Measurements from ENCODE around the gene TLR9.

TLR9 gene

GRCh38 chr3:52240886-52241370 is 15.5 kb upstream of the TLR9 start:
- WGBS (ENCODE audit: extremely low coverage, insufficient coverage, low lambda C conversion rate) = no CpG with 5 or more reads among the region's 4 CpGs
- Histone ChIP-seq H4K5ac (ENCODE audit: low read length) (no peak overlapping the region), H3K79me1 (ENCODE audit: low read length) (peaks cover 4% of the 10 kb centered on the region), H3K23ac (ENCODE audit: low read length) (no peak overlapping the region), H3K56ac (ENCODE audit: low read length) (no peak overlapping the region), H2BK5ac (ENCODE audit: low read length) (no peak overlapping the region), H2AK5ac (ENCODE audit: low read length) (no peak overlapping the region), H3K27me3 (ENCODE audit: insufficient read depth, low read length, poor library complexity) (no peaks in the 10 kb centered on the region), H3K9ac (ENCODE audit: low read length) (no peak overlapping the region), H2BK120ac (ENCODE audit: low read depth, low read length) (no peak overlapping the region), H3K18ac (ENCODE audit: low read length) (no peak overlapping the region), H3K4me1 (ENCODE audit: control insufficient read depth, low read depth, low read length) (peaks cover 15% of the 10 kb centered on the region), H3K4me3 (ENCODE audit: low read length) (no peak overlapping the region), H3K4ac (ENCODE audit: low read depth, low read length) (no peak overlapping the region), H3K4me2 (ENCODE audit: low read length) (no peak overlapping the region), H4K8ac (ENCODE audit: low read depth, low read length) (no peak overlapping the region), H2BK15ac (replicated peaks; ENCODE audit: low read depth) (no peak overlapping the region), H3K79me2 (ENCODE audit: control insufficient read depth, insufficient read depth, low read length) (peaks cover 2% of the 10 kb centered on the region), H3K27ac (ENCODE audit: low read depth, low read length) (no peak overlapping the region), H3K36me3 (ENCODE audit: control insufficient read depth, insufficient read depth, low read length) (no peaks in the 10 kb centered on the region)
- no peak for DNase-seq

- Histone ChIP-seq H2BK120ac (ENCODE audit: low read depth, low read length) (no peak overlapping the region), H3K79me1 (ENCODE audit: low read length) (peaks cover 4% of the 10 kb centered on the region), H3K9ac (ENCODE audit: low read length) (peak overlapping the region; percentile 56), H3K4me3 (ENCODE audit: low read length) (no peak overlapping the region), H3K4me1 (ENCODE audit: control insufficient read depth, low read depth, low read length) (peaks cover 14% of the 10 kb centered on the region), H2BK5ac (ENCODE audit: low read length) (no peak overlapping the region), H2AK5ac (ENCODE audit: low read length) (peak overlapping the region; percentile 10), H2BK15ac (replicated peaks; ENCODE audit: low read depth) (no peak overlapping the region), H3K23ac (ENCODE audit: low read length) (peak overlapping the region; percentile 2), H3K18ac (ENCODE audit: low read length) (peak overlapping the region; percentile 35), H4K5ac (ENCODE audit: low read length) (no peak overlapping the region), H3K4me2 (ENCODE audit: low read length) (no peak overlapping the region), H3K4ac (ENCODE audit: low read depth, low read length) (peak overlapping the region; percentile 43), H3K27me3 (ENCODE audit: insufficient read depth, low read length, poor library complexity) (no peaks in the 10 kb centered on the region), H3K27ac (ENCODE audit: low read depth, low read length) (no peak overlapping the region), H3K79me2 (ENCODE audit: control insufficient read depth, insufficient read depth, low read length) (peaks cover 2% of the 10 kb centered on the region), H3K36me3 (ENCODE audit: control insufficient read depth, insufficient read depth, low read length) (no peaks in the 10 kb centered on the region), H4K8ac (ENCODE audit: low read depth, low read length) (no peak overlapping the region), H3K56ac (ENCODE audit: low read length) (peak overlapping the region; percentile 72)
- WGBS (ENCODE audit: extremely low coverage, insufficient coverage, low lambda C conversion rate) = no CpG with 5 or more reads among the region's 1 CpG
- DNase-seq = peak; percentile 92
Measured at GRCh38 chr3:52240059-52240885, 14.8 kb upstream of the TLR9 start.

- Histone ChIP-seq H2BK15ac (replicated peaks; ENCODE audit: low read depth) (no peak within 1 kb of the TSS), H3K4me2 (ENCODE audit: low read length) (peak within 1 kb of the TSS; percentile 86), H2AK5ac (ENCODE audit: low read length) (no peak within 1 kb of the TSS), H3K4me1 (ENCODE audit: control insufficient read depth, low read depth, low read length) (peaks cover 13% of the 10 kb centered on the region), H3K4me3 (ENCODE audit: low read length) (peak within 1 kb of the TSS; percentile 84), H4K8ac (ENCODE audit: low read depth, low read length) (no peak within 1 kb of the TSS), H3K79me2 (ENCODE audit: control insufficient read depth, insufficient read depth, low read length) (peaks cover 2% of the 10 kb centered on the region), H2BK5ac (ENCODE audit: low read length) (peak within 1 kb of the TSS; percentile 87), H3K4ac (ENCODE audit: low read depth, low read length) (peak within 1 kb of the TSS; percentile 17), H3K27me3 (ENCODE audit: insufficient read depth, low read length, poor library complexity) (no peaks in the 10 kb centered on the region), H4K5ac (ENCODE audit: low read length) (no peak within 1 kb of the TSS), H3K9ac (ENCODE audit: low read length) (peak within 1 kb of the TSS; percentile 97), H3K18ac (ENCODE audit: low read length) (peak within 1 kb of the TSS; percentile 94), H3K23ac (ENCODE audit: low read length) (peak within 1 kb of the TSS; percentile 83), H3K79me1 (ENCODE audit: low read length) (peaks cover 4% of the 10 kb centered on the region), H3K56ac (ENCODE audit: low read length) (peak within 1 kb of the TSS; percentile 100), H2BK120ac (ENCODE audit: low read depth, low read length) (no peak within 1 kb of the TSS), H3K36me3 (ENCODE audit: control insufficient read depth, insufficient read depth, low read length) (no peaks in the 10 kb centered on the region), H3K27ac (ENCODE audit: low read depth, low read length) (no peak within 1 kb of the TSS)
- peak; percentile 85 for DNase-seq
- no CpG with 5 or more reads among the region's 92 CpGs for WGBS (ENCODE audit: extremely low coverage, insufficient coverage, low lambda C conversion rate)
Measured at GRCh38 chr3:52238761-52239701, 13.6 kb upstream of the TLR9 start, which contains the start of gene TWF2. TSS of gene TWF2 (minus strand) at chr3:52239158. CDS start at chr3:52239016, 142 bp downstream.

GRCh38 chr3:52238193-52238760 is 12.8 kb upstream of the TLR9 start:
- H4K8ac ChIP-seq (ENCODE audit: low read depth, low read length) = no peak overlapping the region
- peak overlapping the region; percentile 36 for H3K4me3 ChIP-seq (ENCODE audit: low read length)
- H3K79me2 ChIP-seq (ENCODE audit: control insufficient read depth, insufficient read depth, low read length) = peaks cover 2% of the 10 kb centered on the region
- no peak overlapping the region for H2BK120ac ChIP-seq (ENCODE audit: low read depth, low read length)
- H3K36me3 ChIP-seq (ENCODE audit: control insufficient read depth, insufficient read depth, low read length) = no peaks in the 10 kb centered on the region
- no peak overlapping the region for H3K4ac ChIP-seq (ENCODE audit: low read depth, low read length)
- H3K18ac ChIP-seq (ENCODE audit: low read length) = no peak overlapping the region
- peak overlapping the region; percentile 83 for H3K56ac ChIP-seq (ENCODE audit: low read length)
- WGBS (ENCODE audit: extremely low coverage, insufficient coverage, low lambda C conversion rate) = no CpG with 5 or more reads among the region's 11 CpGs
- H2AK5ac ChIP-seq (ENCODE audit: low read length) = no peak overlapping the region
- H2BK15ac ChIP-seq (replicated peaks; ENCODE audit: low read depth) = no peak overlapping the region
- H3K79me1 ChIP-seq (ENCODE audit: low read length) = peaks cover 4% of the 10 kb centered on the region
- H3K4me2 ChIP-seq (ENCODE audit: low read length) = peak overlapping the region; percentile 86
- no peak overlapping the region for H3K27ac ChIP-seq (ENCODE audit: low read depth, low read length)
- H4K5ac ChIP-seq (ENCODE audit: low read length) = no peak overlapping the region
- DNase-seq = no peak
- H3K4me1 ChIP-seq (ENCODE audit: control insufficient read depth, low read depth, low read length) = peaks cover 13% of the 10 kb centered on the region
- no peaks in the 10 kb centered on the region for H3K27me3 ChIP-seq (ENCODE audit: insufficient read depth, low read length, poor library complexity)
- peak overlapping the region; percentile 62 for H3K9ac ChIP-seq (ENCODE audit: low read length)
- H2BK5ac ChIP-seq (ENCODE audit: low read length) = no peak overlapping the region
- H3K23ac ChIP-seq (ENCODE audit: low read length) = no peak overlapping the region

GRCh38 chr3:52237657-52238172 is 12.3 kb upstream of the TLR9 start:
- Histone ChIP-seq H3K79me2 (ENCODE audit: control insufficient read depth, insufficient read depth, low read length) (peaks cover 2% of the 10 kb centered on the region), H3K56ac (ENCODE audit: low read length) (peak overlapping the region; percentile 80), H3K4me3 (ENCODE audit: low read length) (no peak overlapping the region), H2BK120ac (ENCODE audit: low read depth, low read length) (no peak overlapping the region), H2BK15ac (replicated peaks; ENCODE audit: low read depth) (no peak overlapping the region), H4K5ac (ENCODE audit: low read length) (no peak overlapping the region), H3K9ac (ENCODE audit: low read length) (peak overlapping the region; percentile 62), H3K4me2 (ENCODE audit: low read length) (peak overlapping the region; percentile 13), H2AK5ac (ENCODE audit: low read length) (no peak overlapping the region), H3K36me3 (ENCODE audit: control insufficient read depth, insufficient read depth, low read length) (no peaks in the 10 kb centered on the region), H3K27ac (ENCODE audit: low read depth, low read length) (peak overlapping the region; percentile 13), H3K18ac (ENCODE audit: low read length) (no peak overlapping the region), H3K27me3 (ENCODE audit: insufficient read depth, low read length, poor library complexity) (no peaks in the 10 kb centered on the region), H2BK5ac (ENCODE audit: low read length) (no peak overlapping the region), H3K79me1 (ENCODE audit: low read length) (peaks cover 4% of the 10 kb centered on the region), H4K8ac (ENCODE audit: low read depth, low read length) (no peak overlapping the region), H3K4ac (ENCODE audit: low read depth, low read length) (no peak overlapping the region), H3K23ac (ENCODE audit: low read length) (no peak overlapping the region), H3K4me1 (ENCODE audit: control insufficient read depth, low read depth, low read length) (peaks cover 13% of the 10 kb centered on the region)
- DNase-seq = peak; percentile 69
- WGBS (ENCODE audit: extremely low coverage, insufficient coverage, low lambda C conversion rate) = no CpG with 5 or more reads among the region's 8 CpGs

Measured in mesendoderm (in vitro differentiated cells).